ENCODE results near the gene PDCD2.

PDCD2 gene

DNA sequence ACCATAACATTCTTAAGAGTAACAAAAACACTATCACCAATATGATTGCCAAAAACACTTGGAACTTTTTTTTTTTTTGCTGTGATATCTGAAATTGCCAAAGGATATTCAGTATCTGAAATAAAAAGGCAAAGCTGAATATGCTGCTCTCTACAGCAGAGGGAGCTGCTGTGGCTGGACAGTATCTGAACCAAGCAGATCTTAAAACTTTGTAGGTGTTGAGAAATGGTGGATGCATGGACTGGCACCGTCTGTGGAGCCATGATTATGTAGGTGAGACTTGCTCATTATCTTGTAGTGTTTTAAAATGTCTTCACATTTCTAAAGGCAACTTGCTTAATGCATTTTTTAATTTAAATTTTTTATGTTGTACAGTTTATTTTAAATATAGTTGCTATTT is 9.2 kb downstream of the PDCD2 start:
- peak; percentile 33 for DNase-seq (ENCODE audit: extremely low spot score)

DNA sequence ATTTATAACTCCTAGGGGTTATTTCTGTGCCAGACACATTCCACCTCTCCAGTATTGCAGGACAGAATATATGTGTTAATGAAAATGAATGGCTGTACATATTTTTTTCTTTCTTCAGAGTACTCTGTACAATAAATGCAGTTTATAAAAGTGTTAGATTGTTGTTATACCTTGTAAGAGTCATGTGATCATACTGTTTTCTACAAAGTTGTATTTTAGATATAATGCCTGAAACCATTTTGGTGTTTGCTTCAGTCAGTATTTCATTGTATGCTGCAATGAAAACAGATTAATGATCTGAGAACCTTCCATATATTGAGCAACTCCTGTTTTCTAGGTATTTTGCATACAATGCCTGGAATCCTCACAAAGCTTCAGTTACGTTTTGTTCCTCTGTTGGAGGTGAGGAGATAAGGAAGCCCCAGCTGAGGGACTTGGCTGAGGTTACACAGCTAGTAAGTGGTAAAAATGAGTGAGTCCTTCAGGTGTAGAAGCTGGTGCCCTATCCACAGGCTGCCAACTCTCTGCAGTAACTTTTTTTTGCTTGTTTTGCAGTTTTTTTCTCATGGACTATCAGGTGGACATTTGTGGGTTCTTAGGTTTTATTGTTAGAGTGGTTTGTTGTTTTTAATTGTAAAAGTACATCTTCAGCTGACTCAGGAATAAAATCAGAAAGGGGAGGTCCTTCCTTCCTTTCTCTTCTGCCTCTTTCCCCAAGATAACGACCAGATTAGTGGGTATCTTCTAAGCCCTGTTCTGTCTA is 11.6 kb downstream of the PDCD2 start:
- POLR2A ChIA-PET = interaction anchor here (2.6 kb wide), 1 partner anchor 12 kb away, joined by 8 read pairs; the partner anchor contains the start of gene PDCD2
- TF ChIP-seq HDGF (IDR thresholded peaks at IDR 0.05; ENCODE audit: borderline replicate concordance) = no peak
- TF ChIP-seq ARNT (IDR thresholded peaks at IDR 0.05) = no peak
- TF ChIP-seq FOXA1 (IDR thresholded peaks at IDR 0.05) = no peak
- TF ChIP-seq ZNF384 (IDR thresholded peaks at IDR 0.05) = no peak
- no peak for TF ChIP-seq NFRKB (IDR thresholded peaks at IDR 0.05)
- TF ChIP-seq CTBP1 (IDR thresholded peaks at IDR 0.05; ENCODE audit: borderline replicate concordance) = no peak
- no peak for TF ChIP-seq L3MBTL2 (conservative IDR thresholded peaks at IDR 0.05)
- no peak for TF ChIP-seq SUZ12 (IDR thresholded peaks at IDR 0.05)
- TF ChIP-seq, protein P1, sequence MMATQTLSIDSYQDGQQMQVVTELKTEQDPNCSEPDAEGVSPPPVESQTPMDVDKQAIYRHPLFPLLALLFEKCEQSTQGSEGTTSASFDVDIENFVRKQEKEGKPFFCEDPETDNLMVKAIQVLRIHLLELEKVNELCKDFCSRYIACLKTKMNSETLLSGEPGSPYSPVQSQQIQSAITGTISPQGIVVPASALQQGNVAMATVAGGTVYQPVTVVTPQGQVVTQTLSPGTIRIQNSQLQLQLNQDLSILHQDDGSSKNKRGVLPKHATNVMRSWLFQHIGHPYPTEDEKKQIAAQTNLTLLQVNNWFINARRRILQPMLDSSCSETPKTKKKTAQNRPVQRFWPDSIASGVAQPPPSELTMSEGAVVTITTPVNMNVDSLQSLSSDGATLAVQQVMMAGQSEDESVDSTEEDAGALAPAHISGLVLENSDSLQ (IDR thresholded peaks at IDR 0.05) = no peak
- TF ChIP-seq SP1 (IDR thresholded peaks at IDR 0.05) = no peak
- CTCF ChIA-PET = interaction anchor here (1.9 kb wide), 1 partner anchor 11 kb away, joined by 4 read pairs; no protein-coding TSS in a partner anchor
- DNase-seq (ENCODE audit: extremely low spot score) = no peak

More for the DNA sequence above, 9.2 kb downstream of the PDCD2 start:
- POLR2A ChIA-PET = interaction anchor here (1.1 to 2.6 kb wide), 2 partner anchors 9 to 22 kb away, joined by 3 to 8 read pairs; partner anchors contain the start of genes PDCD2, PSMB1 and TBP
- no peak for TF ChIP-seq BHLHE40 (IDR thresholded peaks at IDR 0.05; ENCODE audit: borderline replicate concordance)
- TF ChIP-seq CTBP1 (IDR thresholded peaks at IDR 0.05; ENCODE audit: borderline replicate concordance) = no peak
- TF ChIP-seq L3MBTL2 (conservative IDR thresholded peaks at IDR 0.05) = no peak
- no peak for TF ChIP-seq SUZ12 (IDR thresholded peaks at IDR 0.05)
- TF ChIP-seq ELF4 (IDR thresholded peaks at IDR 0.05) = no peak
- no peak for TF ChIP-seq ZNF384 (IDR thresholded peaks at IDR 0.05)
- TF ChIP-seq FOXM1 (IDR thresholded peaks at IDR 0.05; ENCODE audit: borderline replicate concordance) = no peak
- TF ChIP-seq ARNT (IDR thresholded peaks at IDR 0.05) = no peak
- CTCF ChIA-PET = no interaction called here

DNA sequence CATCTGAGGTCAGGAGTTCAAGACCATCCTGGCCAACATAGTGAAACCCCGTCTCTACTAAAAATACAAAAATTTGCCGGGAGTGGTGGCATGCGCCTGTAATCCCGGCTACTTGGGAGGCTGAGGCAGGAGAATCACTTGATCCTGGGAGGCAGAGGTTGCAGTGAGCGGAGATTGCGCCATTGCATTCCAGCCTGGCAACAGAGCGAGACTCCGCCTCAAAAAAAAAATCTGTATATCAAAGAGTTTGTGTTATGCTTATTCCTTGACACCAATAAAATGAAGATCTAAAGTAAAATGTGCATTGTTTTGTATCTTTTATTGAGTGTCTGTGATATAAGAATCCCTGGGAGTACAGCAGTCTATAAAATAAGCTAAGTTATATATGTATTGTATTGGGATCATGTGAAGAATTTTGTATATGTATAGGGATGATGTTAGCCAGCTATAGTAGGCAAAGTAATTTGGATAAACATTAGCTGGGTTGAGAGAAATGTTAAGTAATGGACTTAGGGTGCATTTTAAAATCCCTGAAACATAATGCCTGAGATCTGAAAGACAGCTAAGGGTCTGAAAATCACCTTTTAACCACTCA is 19.4 kb downstream of the PDCD2 start:
- no peak for TF ChIP-seq SUZ12 (IDR thresholded peaks at IDR 0.05)
- TF ChIP-seq FOXM1 (IDR thresholded peaks at IDR 0.05; ENCODE audit: borderline replicate concordance) = no peak
- no peak for TF ChIP-seq ZNF384 (IDR thresholded peaks at IDR 0.05)
- POLR2A ChIA-PET = interaction anchor here (0.7 kb wide), 1 partner anchor 11 kb away, joined by 4 read pairs; the partner anchor contains the start of gene TBP
- CTCF ChIA-PET = interaction anchor here (0.6 kb wide), 1 partner anchor 1608 kb away, joined by 3 read pairs; no protein-coding TSS in a partner anchor
- no peak for DNase-seq (ENCODE audit: extremely low spot score)

DNA sequence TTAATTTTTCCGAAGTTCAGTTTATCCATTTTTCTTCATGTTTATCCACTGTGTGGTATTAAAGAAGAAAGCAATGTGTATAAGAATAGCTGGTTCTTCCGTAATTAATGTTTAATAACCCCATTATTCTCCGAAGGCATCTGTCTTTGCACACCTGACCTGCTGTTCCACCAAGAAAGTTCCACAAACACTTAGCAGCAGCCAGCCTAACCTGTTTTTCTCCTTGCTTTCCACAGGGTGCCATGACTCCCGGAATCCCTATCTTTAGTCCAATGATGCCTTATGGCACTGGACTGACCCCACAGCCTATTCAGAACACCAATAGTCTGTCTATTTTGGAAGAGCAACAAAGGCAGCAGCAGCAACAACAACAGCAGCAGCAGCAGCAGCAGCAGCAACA is 22.9 kb downstream of the PDCD2 start:
- ChIA-PET CTCF (no interaction called here), POLR2A (no interaction called here)
- TF ChIP-seq SP1 (IDR thresholded peaks at IDR 0.05) (no peak), FOXM1 (IDR thresholded peaks at IDR 0.05; ENCODE audit: borderline replicate concordance) (no peak), FOXA1 (IDR thresholded peaks at IDR 0.05) (no peak), HDGF (IDR thresholded peaks at IDR 0.05; ENCODE audit: borderline replicate concordance) (no peak), CTBP1 (IDR thresholded peaks at IDR 0.05; ENCODE audit: borderline replicate concordance) (no peak), FOXK2 (IDR thresholded peaks at IDR 0.05) (no peak), BHLHE40 (IDR thresholded peaks at IDR 0.05; ENCODE audit: borderline replicate concordance) (no peak), ARNT (IDR thresholded peaks at IDR 0.05) (no peak), SUZ12 (IDR thresholded peaks at IDR 0.05) (no peak), LEF1 (IDR thresholded peaks at IDR 0.05; ENCODE audit: borderline replicate concordance) (no peak), TARDBP (IDR thresholded peaks at IDR 0.05) (no peak), ELF4 (IDR thresholded peaks at IDR 0.05) (no peak), ZNF384 (IDR thresholded peaks at IDR 0.05) (no peak), L3MBTL2 (conservative IDR thresholded peaks at IDR 0.05) (no peak), NFRKB (IDR thresholded peaks at IDR 0.05) (no peak)
- TF ChIP-seq, protein P1 (IDR thresholded peaks at IDR 0.05) = no peak
- no peak for DNase-seq (ENCODE audit: extremely low spot score)

DNA sequence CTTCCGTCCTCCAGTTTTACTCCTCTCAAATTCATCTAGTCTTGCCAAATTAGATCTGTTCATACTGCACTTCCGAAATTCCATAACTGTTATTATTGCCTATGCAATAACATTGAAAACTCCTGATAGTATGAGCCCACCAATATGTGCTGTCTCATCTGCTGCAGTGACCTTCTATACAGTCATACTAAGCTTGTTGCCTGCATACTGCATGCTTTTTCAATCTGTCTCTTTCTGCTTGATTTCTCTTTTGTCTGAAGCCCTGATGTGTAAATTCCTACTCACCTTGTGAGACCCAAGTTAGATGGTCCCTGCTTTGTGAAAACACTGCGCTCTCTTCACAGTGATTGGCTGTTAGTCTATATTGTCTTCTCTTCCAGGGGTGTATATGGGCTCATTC is 29.1 kb downstream of the PDCD2 start:
- DNase-seq (ENCODE audit: extremely low spot score) = no peak
- CTCF ChIA-PET = no interaction called here
- TF ChIP-seq LEF1 (IDR thresholded peaks at IDR 0.05; ENCODE audit: borderline replicate concordance) (no peak), L3MBTL2 (conservative IDR thresholded peaks at IDR 0.05) (no peak), FOXA1 (IDR thresholded peaks at IDR 0.05) (no peak), ELF4 (IDR thresholded peaks at IDR 0.05) (no peak), SP1 (IDR thresholded peaks at IDR 0.05) (no peak), BHLHE40 (IDR thresholded peaks at IDR 0.05; ENCODE audit: borderline replicate concordance) (no peak), CTBP1 (IDR thresholded peaks at IDR 0.05; ENCODE audit: borderline replicate concordance) (no peak), FOXM1 (IDR thresholded peaks at IDR 0.05; ENCODE audit: borderline replicate concordance) (no peak), TARDBP (IDR thresholded peaks at IDR 0.05) (no peak), NFRKB (IDR thresholded peaks at IDR 0.05) (no peak), ARNT (IDR thresholded peaks at IDR 0.05) (no peak), SUZ12 (IDR thresholded peaks at IDR 0.05) (no peak), FOXK2 (IDR thresholded peaks at IDR 0.05) (no peak), HDGF (IDR thresholded peaks at IDR 0.05; ENCODE audit: borderline replicate concordance) (no peak)
- TF ChIP-seq, protein P1 (IDR thresholded peaks at IDR 0.05) = no peak
- POLR2A ChIA-PET = interaction anchor here (1.1 kb wide), 1 partner anchor 29 kb away, joined by 3 read pairs; the partner anchor contains the start of gene PDCD2

DNA sequence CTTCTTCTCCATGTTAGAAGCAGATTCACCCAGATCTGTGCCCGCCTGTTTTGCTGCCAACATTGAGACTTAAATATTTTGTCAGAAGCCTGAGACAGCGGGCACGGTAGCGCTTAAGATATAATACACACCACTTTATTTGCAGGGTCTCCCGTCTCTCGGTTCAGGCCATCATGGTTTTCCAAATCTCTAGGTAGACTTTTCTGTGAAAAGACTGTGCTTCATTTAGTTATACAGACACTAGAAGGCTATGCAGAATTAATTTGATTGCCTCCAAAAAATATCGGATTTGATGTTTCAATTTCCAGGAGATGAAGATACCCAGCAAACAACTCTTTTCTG is 29.7 kb downstream of the PDCD2 start:
- DNase-seq (ENCODE audit: extremely low spot score) = no peak
- TF ChIP-seq TARDBP (IDR thresholded peaks at IDR 0.05) = no peak
- no peak for TF ChIP-seq ZNF384 (IDR thresholded peaks at IDR 0.05)
- no peak for TF ChIP-seq FOXK2 (IDR thresholded peaks at IDR 0.05)
- TF ChIP-seq L3MBTL2 (conservative IDR thresholded peaks at IDR 0.05) = no peak
- no peak for TF ChIP-seq CTBP1 (IDR thresholded peaks at IDR 0.05; ENCODE audit: borderline replicate concordance)
- no peak for TF ChIP-seq LEF1 (IDR thresholded peaks at IDR 0.05; ENCODE audit: borderline replicate concordance)
- TF ChIP-seq SP1 (IDR thresholded peaks at IDR 0.05) = no peak
- TF ChIP-seq HDGF (IDR thresholded peaks at IDR 0.05; ENCODE audit: borderline replicate concordance) = no peak
- ChIA-PET POLR2A (interaction anchor here (1.1 kb wide), 1 partner anchor 29 kb away, joined by 3 read pairs; the partner anchor contains the start of gene PDCD2), CTCF (no interaction called here)

All from HEK293T (cell line).